Cerebellar cortex (tissue), 1 donor: ENCODE data around the gene CYP4A22.
A peak's percentile ranks its signal among the peaks of the same experiment; 100 is the strongest.
"Not testable (repeated sequence)": the region's sequence is repeated elsewhere in the genome, so short reads cannot be mapped to it uniquely, and the experiment has no call there.

Experiments
- DNase-seq: peaks from one replicate; pipeline ENCODE4 v3.0.0-alpha.2; 2015; ENCODE audit warnings: low spot score

The CYP4A22 gene

DNA sequence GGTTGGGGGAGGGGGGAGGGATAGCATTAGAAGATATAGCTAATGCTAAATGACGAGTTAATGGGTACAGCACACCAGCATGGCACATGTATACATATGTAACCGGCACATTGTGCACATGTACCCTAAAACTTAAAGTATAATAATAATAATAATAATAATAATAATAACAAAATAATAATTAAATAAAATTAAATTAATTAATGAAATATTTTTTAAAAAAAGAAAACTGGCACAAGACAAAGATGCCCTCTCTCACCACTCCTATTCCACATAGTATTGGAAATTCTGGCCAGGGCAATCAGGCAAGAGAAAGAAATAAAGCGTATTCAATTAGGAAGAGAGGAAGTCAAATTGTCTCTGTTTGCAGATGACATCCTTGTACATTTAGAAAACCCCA, 20.7 kb downstream of the CYP4A22 start:
- not testable (repeated sequence) for DNase-seq

DNA sequence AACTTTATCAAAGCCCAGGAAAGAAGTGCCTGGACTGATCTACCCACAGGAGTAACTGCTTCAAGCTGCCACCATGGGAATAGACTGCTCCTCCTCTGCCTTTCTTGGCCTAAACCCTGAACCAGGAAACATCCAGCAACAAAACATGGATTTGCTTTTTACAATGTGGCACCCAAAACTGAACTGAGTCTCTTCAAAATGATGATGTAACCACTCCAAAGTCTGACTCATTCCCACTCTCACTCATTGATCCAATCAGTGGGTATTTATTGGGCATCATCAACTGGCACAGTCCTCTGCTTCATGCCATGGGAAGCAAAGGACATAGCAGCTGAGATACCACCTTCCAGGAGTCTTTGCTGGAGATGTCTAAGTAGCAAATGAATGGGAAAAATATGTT, 23.5 kb downstream of the CYP4A22 start:
- DNase-seq: no peak

DNA sequence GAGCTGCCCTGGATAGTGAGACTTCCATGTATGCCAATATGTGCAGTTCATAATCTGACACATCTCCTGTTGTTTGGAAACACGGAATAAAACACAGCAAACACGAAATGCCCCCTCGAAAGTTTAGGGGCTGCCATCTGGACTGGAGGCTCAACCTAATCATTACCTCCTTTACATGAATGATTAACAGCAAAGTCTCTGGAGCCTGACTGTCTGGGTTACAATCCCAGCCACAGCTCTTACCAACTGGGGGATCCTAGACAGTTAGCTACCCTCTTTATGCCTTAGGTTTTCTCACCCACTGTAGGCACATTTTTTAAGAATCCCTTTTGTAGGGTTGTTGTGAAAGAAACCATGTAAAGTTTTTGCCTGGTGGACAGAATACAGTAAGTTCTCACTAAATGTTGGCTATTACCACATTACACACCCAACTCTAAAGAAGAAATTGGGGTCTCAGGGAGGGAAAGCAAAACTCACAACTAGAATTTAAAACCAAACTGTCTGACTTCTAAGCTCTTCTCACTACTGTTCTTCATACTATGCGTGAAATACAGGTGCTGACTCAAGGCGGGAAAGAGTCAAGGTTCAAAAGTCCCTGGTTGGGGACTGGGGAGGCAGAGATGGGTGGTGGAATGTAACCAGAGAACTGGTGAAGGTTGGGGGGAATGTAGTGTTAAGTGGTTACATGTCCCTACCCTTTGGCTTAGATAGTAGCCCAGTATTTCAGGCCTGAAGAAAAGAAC, 24.2 kb downstream of the CYP4A22 start:
- DNase-seq: no peak

DNA sequence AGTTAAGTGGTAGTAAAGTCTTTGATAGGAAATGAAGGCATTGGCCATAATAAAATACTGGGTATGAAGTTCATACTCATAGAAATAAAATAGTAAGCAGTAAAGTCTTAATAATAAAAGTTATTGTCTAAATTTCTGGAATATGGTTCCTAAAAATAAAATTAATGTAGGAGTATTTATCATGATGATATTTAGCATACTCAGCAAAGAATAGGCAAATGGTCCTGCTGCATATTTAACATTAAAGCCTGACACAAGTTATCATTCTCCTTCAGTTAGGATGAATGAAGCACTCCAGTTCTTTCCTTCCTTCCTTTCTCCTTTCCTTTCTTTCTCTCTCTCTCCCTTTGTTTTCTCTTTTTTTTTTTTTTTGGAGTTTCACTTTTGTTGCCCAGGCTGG, 27.3 kb downstream of the CYP4A22 start:
- no peak for DNase-seq

DNA sequence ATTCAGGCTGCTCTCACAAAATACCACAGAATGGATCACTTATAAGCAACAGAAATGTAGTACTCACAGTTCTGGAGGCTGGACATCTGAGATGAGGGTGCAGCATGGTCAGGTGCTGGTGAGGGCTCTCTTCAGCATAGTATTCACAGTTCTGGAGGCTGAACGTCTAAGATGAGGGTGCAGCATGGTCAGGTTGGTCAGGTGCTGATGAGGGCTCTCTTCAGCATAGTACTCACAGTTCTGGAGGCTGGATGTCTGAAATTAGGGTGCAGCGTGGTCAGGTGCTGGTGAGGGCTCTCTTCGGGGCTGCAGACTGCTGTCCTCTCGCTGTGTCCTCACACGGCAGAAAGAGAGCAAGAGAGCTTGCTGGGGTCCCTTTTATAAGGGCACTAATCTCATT, 35.5 kb downstream of the CYP4A22 start:
- DNase-seq: no peak

DNA sequence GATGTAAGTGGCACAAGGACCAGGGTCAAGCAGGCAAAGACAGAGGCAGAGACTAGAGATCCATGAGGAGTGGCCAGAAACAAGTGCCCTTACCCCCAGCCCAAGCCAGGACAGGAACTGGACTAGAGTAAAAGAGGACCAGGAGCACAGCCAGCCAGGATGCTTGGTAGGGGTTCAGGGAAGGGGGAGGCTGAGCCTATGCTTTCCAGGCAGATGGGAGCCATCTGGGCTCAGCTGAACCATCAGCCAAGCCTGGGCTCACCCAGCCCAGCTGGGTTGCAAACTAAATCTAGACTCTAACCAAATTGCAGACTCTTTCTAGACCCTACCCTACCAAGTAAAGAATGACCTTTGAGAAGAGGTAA, 37.4 kb downstream of the CYP4A22 start:
- no peak for DNase-seq

DNA sequence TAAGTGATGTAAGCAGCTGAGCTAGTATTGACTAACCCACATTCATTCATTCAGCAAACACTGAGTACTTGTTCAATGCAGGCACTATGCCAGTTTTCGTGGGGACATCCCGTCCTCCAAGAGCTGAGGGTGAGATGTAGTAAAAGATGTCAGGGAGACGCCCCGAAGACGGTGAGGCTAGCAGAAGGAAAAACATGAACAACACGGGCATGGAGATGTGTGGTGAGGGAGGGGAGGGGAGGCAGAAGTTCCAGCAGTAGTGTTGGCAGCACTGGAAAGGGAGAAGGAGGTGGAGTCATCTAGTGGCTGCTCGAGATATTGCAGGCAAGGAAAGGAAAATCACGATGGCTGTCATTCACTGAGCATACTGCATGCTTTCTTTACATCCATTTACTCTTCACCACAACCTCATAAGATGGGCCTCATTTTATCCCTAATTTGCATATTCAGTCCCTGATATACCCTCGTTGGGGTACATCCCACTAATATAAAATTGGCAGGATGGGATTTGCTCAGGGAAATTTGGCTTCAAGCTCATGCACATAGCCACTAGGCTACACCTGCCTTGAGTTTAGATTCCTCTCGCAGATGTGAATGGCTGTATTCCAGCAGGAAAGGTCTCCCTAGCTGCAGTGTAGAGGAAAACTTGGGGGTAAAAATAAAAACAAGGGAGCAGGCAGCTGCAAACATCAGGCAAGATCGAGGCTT, 38.1 kb downstream of the CYP4A22 start:
- peak; percentile 59 for DNase-seq

DNA sequence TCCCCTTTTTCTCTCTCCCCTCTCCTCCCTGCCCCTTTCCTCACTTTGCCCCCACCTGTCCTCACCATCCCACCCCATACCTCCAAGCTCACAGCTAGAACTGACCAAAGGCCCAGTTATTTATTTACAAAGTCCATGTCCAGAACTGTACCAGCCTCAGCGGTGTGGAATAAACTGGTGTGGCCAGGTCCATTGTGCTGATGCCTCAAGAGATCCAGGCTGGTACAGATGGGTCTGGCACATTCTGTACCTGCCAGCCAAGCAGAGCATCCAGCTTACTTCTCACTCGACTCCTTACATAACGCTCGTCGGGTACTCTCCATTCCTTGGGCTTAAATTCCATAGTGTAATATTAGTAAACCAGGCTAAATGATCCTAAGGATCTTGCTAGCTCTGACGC, 40.8 kb downstream of the CYP4A22 start:
- DNase-seq: no peak

DNA sequence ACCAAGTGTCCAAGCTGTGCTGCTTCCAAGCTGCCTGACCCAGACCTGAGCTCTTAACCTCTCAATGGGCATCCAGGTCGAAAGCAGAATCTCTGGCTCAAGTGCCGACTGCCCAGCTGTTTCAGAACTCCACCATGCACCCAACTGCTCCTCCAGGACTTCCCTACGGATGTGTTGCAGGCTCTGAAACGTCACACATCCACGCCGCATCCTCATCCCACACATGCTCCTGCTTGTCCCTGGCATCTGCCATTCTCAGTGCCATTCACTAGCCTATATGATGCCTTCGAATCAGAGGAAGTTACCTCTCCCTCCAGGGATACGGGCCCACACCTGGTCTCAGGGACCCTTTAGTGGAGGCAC, 41.4 kb downstream of the CYP4A22 start:
- DNase-seq: no peak

DNA sequence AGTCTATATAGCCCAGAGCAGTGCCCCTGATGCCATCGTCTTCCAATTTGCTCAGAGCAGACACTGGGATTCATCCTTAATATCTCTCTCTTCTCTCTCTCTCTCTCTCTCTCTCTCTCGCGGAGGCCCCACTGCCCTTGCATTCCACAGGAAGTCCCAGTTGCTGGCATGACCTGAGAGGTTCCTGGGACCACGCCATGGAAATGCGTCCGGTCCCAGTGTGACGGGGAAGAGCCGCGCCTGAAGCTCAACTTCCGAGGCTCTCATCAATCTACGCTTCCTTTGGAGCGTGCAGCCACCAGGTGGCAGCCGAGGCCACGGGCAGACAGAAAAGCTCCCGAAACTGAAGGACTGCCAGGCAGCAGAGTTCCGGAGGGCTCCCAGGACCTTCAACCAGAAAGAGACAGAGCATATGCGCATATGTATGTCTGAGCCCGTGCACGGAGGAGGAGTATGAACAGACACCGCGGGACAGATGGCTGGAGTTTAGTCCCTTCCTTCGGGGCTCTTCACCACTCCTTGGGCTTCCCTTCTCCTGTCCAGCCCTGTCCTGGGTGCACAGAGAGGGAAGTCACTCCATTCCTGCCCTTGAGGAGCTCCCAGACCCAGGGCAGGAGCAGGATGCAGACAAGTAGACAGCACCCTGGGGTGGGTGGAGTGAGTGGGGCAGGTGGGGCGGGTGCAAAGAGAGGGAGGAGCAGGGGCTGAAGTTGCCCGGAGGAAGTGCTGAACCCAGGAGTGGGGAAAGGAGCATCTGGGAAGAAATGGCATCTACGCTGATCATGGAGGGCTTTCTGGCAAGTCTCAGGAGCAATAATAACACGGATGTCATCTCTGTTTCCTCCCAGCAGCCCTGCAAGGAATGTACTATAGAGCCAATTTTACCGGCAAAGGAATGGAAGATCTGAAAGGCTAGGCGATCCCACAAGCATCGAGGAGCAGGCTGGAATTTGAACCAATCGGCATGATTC, 42.1 kb downstream of the CYP4A22 start:
- DNase-seq: peak; percentile 82

DNA sequence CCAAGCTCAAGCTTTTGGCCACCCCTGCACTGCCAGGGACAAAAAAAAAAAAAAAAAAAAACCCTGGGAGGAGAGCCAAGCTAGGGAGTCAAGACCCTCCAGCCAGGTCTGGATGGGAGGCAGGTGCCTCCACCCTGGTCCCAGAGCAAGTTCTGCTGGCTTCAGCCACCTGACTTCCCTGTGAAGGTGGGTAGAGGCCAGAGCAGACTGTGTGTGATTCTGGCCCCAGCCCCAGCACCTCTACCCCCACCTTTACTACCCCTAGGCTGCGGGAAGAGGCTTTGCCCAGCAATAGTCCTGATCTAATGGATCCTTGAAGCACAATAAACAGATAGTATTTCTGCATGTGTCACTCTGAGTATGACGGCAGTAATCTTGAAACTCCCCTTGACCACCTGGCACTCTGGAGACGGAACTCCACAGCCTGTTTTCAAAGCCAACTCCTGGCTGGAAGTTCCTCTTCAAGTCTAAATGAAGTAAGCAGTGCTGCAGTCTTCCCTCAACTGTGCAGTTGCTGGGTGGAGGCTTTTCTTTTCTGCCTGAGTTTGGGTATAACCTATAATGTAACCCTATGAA, 42.8 kb downstream of the CYP4A22 start:
- DNase-seq: no peak

DNA sequence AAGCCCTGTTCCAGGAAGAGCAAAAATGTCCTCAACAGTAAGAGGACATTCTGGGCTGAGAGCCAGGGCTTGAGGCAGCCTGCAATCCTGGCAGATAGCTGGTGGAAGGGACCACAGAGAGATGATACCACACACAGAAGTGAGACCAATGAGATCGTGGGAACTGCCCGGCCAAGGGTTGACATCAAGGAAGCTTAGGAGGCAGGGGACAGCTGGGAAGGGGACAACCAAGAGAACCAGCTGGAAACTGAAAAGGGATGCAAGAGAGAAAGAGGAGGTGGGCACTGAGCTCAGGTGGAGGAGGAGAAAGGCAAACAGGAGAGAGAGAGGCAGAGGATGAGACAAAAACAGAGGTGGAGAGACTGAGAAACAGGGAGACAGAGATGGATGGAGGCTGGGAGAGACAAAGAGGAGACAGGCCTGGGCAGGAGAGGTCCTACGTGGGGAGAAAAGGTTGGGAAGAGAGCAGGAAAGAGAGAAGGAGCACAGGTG, 43.4 kb downstream of the CYP4A22 start:
- no peak for DNase-seq

DNA sequence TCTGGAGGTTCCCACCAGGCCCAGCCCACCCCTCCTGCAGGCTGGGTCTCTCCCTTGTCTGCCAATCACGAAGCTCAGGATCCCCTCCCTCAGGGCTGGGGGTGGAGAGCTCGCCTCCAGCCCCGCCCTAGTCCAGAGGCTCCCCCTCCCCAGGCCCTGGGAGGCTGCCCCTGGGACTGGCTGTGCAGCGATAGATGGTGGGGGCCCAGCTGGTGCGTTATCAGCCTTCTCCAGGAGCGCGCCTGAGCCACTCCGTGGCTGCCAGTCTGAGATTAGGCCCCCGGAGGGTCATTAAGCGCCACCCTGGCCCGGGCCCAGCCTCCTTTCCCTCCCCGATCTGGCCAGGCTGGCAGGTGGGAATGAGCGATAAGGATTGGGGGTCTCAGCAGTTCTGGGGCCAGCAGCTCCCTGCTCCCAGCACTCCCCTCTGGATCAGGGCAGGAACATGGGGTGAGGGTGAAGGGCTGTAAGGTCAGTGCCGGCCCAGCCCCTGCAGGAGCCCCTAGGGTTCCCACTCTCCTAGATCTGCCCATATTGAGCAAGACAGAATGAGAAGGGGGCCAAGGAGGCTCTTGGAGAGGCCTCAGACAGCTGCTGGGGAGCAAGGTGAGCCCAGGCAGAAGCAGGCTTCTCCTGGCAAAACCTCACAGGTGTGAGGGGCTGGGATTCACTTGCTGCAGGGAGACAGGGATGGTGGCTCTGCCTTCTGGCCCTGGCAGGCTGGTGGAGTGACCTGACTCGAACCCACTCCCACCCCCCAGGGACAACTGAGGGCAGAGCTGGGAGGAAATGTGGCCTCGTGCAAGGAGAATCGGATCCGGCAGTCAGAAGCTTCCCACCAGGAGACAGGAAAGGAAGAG, 44.1 kb downstream of the CYP4A22 start:
- no peak for DNase-seq

DNA sequence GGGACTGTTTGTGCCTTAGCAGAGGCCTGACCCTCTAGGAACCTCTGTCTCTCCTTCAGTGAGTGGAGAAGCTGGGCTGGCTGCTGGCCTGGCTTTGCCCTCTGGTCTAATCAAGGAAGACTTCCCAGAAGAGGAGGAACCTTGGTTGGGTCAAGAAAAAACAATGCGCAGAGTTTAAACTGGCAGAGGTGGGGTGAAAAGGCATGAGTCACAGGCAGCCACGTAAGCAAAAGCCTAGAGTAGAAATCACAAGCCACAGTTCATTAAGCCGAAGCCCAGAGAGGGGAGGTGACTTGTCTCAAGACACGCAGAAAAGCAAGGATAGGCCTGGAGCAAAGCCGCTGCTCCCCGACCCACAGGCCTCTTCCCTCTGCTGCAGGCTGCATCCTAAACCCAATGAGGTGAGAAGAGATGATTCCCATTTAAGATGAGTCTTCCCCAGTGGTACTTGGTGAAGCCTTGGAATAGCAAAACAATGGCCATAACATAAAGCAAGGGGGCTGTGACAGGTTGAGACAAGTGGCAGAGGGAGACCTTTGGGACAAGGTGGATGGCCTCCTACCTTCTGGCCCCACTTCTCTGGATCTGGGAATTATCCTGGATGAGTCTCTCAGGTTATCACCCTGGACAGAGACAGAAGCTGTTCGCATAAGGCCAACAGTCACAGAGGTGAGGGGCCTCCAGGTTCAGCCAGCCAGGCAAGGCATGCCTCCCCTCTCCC, 44.9 kb downstream of the CYP4A22 start:
- DNase-seq: no peak

DNA sequence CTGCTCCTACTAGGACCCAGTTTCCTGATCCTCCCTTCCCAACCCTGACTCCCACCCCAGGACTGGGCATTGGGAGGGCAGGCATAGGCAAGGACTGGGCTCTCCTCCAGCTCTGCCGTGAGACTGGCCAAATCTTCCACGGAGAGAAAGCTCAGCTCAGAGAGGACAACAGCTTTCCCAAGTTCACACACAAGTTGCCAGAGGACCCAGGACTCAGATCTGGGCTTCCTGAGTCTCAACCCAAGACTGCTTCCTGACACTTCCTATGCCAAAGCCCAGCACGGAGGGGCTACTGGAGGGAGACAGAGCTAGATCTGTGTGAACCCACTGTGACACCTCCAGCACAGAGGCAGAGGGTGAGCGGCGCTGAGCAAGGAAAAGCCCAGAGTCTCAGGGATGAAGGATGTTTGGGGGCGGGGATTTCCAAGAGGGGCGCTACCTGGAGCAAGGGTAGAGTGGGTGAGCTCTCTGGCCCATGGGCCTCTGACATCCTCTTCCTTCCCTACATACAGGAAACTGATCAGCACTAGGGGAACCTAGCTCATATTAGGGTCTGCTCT, 45.5 kb downstream of the CYP4A22 start:
- DNase-seq: no peak

DNA sequence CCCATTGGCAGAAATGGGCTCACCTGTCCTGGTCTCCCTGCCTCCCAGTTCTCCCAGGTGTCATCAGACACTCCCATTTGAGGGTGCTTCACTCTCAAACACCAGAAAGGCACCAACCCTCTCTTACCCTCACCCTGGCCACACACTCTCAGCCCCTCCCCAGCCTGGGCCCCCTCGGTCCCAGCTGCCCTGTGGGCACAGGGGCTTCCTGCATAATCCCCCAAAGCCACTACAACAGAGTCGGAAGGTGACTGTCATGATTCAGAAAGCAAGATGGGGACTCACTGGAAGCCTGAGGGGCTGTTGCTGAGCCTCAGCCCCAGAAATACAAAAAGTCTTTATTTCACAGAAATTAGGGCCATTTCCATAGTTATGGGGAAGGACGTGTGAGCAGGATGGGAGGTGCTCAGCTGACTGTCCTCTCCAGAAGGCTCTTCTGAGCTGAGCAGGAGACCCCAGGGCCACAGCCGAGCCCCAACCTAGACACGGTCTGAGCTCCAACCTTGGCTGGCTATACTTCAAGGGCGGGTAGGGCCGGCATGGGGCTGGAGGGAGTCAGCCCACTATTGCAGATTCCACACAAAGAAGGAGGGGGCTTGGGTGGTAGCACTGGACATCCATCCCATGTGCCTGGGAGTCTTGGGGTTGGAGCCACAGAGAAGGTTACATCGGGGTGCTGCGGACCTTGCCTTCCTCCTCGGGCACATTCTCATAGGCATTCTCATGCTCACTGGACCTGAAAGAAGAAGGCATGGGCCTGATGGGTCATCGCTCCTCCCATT, 46.3 kb downstream of the CYP4A22 start:
- DNase-seq: no peak

DNA sequence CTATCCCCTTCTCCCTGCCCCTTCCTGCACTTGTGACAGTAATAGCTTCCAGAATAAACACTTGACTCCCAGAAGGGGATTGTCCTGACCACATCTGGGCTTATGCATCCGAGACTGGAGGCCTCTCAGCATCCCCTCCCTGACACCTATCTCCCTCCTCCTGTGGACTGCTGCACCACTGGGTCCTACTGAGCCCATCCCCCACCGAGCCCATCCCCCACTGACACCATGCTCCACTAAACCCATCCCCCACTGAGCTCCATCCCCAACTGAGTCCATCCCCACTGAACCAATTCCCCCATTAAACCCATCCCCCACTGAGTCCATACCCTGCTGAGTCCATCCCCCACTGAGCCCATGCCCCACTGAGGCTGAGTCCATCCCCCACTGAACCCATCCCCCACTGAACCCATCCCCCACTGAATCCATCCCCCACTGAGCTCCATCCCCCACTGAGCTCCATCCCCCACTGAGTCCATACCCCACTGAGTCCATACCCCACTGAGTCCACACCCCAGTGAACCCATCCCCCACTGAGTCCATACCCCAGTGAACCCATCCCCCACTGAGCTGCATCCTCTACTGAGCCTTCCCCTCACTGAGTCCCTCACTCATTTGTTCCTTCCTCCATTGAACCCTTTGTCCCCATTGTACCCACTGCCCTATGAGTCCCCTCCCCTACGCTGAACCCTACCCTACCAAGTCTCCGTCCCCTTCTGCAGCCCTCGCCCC, 47.0 kb downstream of the CYP4A22 start:
- no peak for DNase-seq

DNA sequence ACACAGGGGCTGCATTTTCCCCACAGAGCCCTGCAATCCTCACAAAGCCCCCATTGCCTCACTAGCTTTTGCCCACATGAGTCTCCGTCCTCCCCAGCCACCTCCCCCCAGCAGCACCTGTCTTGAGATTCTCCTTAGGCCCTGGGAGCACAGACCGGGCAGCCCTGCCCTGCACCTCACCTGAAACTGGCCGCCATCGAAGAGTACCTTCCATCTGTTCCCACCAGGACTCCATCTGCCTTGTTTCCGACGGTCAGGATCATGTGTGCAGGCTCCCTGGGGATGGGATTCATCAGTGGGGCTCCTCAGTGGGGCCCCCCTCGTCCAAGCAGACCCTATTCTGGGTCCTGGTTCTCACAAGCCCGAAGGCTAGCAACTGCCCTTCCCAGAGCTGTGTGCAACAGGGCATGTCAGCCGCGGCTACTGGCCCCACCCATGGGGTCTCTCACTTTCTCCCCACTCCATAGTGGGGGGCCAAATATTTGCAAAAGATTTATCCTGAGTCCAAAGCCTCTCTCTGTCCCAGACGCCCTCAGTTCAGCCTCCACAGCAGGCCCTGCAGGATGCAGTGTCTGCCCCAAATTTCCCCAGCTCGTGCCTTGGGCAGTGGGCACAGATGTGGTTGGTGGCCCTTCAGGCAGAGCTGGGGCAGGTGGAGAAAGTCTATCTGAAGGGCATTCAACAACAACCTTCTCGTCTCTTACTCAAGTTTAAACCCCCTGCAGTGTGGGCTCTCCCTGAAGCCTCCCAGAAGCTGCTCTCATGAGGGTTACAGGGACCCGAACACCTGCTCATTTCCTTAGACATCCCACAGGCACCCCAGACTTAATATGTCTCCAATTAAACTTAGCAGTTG, 47.8 kb downstream of the CYP4A22 start:
- no peak for DNase-seq
